ENCODE data around the gene ZC3H13. TPM values are rescaled to one million over a fixed set of nuclear protein-coding genes. Genes with fewer than 3 reads are reported as not detected.

The ZC3H13 gene
- total RNA-seq, 1 experiment from 2014 or later: 378 TPM

DNA sequence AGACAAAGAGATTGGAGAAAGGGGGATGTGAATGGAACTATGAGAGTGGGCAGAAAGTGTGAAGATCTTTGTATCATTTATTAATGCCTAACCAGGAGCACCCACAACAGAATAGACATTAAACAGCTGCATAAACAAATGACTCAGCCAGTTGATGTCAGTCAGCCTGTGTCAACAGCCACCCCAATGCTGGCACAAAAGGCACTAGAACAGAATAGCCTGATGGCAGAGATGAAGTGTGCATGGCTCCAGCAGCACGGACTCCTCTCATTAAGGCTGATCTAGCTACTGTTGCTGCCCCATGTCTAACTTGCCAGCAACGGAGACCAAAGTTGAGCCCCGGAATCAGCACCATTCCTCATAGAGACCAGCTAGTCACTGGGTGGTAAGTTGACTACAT is 44.5 kb upstream of the ZC3H13 start:
- no TSS peak for BruUV-seq (replicated peaks)
- no peak for DNase-seq (ENCODE audit: low spot score)
- intact Hi-C loops (cut with micrococcal nuclease; ENCODE audit: unreplicated experiment): no loop called here
- TF ChIP-seq EZH2 (IDR thresholded peaks at IDR 0.05; ENCODE audit: borderline replicate concordance, low read depth, low read length, poor library complexity, severe bottlenecking): no peak
- TF ChIP-seq, protein P1, sequence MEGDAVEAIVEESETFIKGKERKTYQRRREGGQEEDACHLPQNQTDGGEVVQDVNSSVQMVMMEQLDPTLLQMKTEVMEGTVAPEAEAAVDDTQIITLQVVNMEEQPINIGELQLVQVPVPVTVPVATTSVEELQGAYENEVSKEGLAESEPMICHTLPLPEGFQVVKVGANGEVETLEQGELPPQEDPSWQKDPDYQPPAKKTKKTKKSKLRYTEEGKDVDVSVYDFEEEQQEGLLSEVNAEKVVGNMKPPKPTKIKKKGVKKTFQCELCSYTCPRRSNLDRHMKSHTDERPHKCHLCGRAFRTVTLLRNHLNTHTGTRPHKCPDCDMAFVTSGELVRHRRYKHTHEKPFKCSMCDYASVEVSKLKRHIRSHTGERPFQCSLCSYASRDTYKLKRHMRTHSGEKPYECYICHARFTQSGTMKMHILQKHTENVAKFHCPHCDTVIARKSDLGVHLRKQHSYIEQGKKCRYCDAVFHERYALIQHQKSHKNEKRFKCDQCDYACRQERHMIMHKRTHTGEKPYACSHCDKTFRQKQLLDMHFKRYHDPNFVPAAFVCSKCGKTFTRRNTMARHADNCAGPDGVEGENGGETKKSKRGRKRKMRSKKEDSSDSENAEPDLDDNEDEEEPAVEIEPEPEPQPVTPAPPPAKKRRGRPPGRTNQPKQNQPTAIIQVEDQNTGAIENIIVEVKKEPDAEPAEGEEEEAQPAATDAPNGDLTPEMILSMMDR (conservative IDR thresholded peaks at IDR 0.05; ENCODE audit: low read depth, low read length): no peak
- Histone ChIP-seq H3K4me3 (ENCODE audit: low read depth, low read length, poor library complexity, severe bottlenecking) (no peak overlapping the region), H3K27ac (ENCODE audit: low read depth, low read length, poor library complexity, severe bottlenecking) (no peak overlapping the region), H3K4me1 (ENCODE audit: insufficient read depth, low read length, poor library complexity, severe bottlenecking) (peaks cover 22% of the 10 kb centered on the region), H3K36me3 (ENCODE audit: insufficient read depth, low read length, poor library complexity, severe bottlenecking) (peaks cover 7% of the 10 kb centered on the region), H3K27me3 (replicated peaks; ENCODE audit: insufficient read depth, low read depth, low read length, poor library complexity) (no peaks in the 10 kb centered on the region), H3K9me3 (ENCODE audit: low read depth, low read length, poor library complexity, severe bottlenecking) (no peaks in the 10 kb centered on the region)
- ChIA-PET POLR2A (ENCODE audit: low non-redundant PET) (no interaction called here), CTCF (interaction anchor here (0.6 kb wide), 1 partner anchor 85 kb away, joined by 3 read pairs; no protein-coding TSS in a partner anchor)

DNA sequence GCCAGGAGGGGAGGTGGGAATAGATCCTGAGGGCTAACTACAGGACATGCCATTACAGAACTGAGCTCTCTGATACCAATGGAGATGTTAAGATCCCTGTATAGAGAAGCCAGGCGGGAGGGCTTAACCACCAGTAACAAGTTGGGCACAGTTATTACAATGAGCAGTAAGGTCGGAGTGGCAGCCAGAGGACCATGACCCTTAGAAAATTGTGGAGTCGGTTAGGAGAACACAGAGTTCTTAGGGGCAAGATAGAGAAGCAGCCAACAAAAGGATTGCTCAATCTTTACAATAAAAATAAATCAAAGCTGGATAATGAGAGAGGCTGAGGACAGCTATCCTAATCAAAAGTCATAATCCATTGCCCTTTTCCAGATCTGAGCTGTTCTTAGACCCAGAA is 41.9 kb upstream of the ZC3H13 start:
- Histone ChIP-seq H3K27ac (ENCODE audit: low read depth, low read length, poor library complexity, severe bottlenecking) (no peak overlapping the region), H3K36me3 (ENCODE audit: insufficient read depth, low read length, poor library complexity, severe bottlenecking) (peaks cover 7% of the 10 kb centered on the region), H3K4me3 (ENCODE audit: low read depth, low read length, poor library complexity, severe bottlenecking) (no peak overlapping the region), H3K9me3 (ENCODE audit: low read depth, low read length, poor library complexity, severe bottlenecking) (no peaks in the 10 kb centered on the region), H3K4me1 (ENCODE audit: insufficient read depth, low read length, poor library complexity, severe bottlenecking) (no peaks in the 10 kb centered on the region), H3K27me3 (replicated peaks; ENCODE audit: insufficient read depth, low read depth, low read length, poor library complexity) (no peaks in the 10 kb centered on the region)
- CTCF ChIA-PET: no interaction called here
- intact Hi-C loops (cut with micrococcal nuclease; ENCODE audit: unreplicated experiment): no loop called here
- no TSS peak for BruUV-seq (replicated peaks)
- POLR2A ChIA-PET (ENCODE audit: low non-redundant PET): no interaction called here
- DNase-seq (ENCODE audit: low spot score): no peak
- TF ChIP-seq, protein P1 (conservative IDR thresholded peaks at IDR 0.05; ENCODE audit: low read depth, low read length): no peak
- TF ChIP-seq EZH2 (IDR thresholded peaks at IDR 0.05; ENCODE audit: borderline replicate concordance, low read depth, low read length, poor library complexity, severe bottlenecking): no peak

DNA sequence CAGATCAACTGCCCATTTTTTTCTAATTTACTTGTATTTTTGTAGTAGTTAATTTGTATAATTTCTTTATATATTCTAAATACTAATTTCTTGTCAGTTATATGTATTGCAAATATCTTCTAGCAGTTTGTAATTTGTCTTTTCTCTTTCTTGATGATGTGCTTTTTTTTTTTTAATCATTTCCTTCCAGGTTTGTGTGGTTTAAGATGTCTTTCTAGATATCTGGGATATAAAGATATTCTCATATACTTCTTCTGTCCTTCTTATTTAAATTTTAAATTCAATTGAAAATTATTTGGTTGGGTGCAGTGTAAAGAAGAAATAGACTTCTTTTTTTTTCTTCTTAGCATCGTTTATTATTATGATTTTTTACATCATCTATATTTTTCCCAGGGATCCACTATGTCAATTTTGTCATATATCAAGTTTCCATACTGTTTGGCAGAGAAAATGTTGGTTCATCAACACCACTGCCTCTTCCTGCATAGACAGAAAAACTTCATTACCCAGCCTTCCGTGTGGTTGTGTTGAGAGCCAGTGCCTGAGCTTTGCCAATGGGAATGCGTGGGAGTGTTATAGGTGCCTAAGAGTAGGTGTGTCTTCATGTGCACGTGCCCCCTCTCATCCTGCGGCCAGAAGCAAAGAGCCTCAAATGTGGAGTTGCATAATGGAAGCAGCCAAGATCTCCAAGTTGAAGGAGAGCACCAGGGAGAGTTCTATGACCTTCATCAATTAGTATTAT is 36.4 kb upstream of the ZC3H13 start:
- intact Hi-C loops (cut with micrococcal nuclease; ENCODE audit: unreplicated experiment): no loop called here
- ChIA-PET CTCF (no interaction called here), POLR2A (ENCODE audit: low non-redundant PET) (no interaction called here)
- Histone ChIP-seq H3K27me3 (replicated peaks; ENCODE audit: insufficient read depth, low read depth, low read length, poor library complexity) (no peaks in the 10 kb centered on the region), H3K4me1 (ENCODE audit: insufficient read depth, low read length, poor library complexity, severe bottlenecking) (no peaks in the 10 kb centered on the region), H3K9me3 (ENCODE audit: low read depth, low read length, poor library complexity, severe bottlenecking) (no peaks in the 10 kb centered on the region), H3K36me3 (ENCODE audit: insufficient read depth, low read length, poor library complexity, severe bottlenecking) (no peaks in the 10 kb centered on the region), H3K4me3 (ENCODE audit: low read depth, low read length, poor library complexity, severe bottlenecking) (no peak overlapping the region), H3K27ac (ENCODE audit: low read depth, low read length, poor library complexity, severe bottlenecking) (no peak overlapping the region)
- no TSS peak for BruUV-seq (replicated peaks)
- TF ChIP-seq EZH2 (IDR thresholded peaks at IDR 0.05; ENCODE audit: borderline replicate concordance, low read depth, low read length, poor library complexity, severe bottlenecking): no peak
- TF ChIP-seq, protein P1 (conservative IDR thresholded peaks at IDR 0.05; ENCODE audit: low read depth, low read length): no peak
- no peak for DNase-seq (ENCODE audit: low spot score)

All from A673 (cell line).